ENCODE results near the gene PTTG1. TPM values are rescaled to one million over a fixed set of nuclear protein-coding genes. Genes with fewer than 3 reads are reported as not detected.

PTTG1 gene
- total and polyA plus RNA-seq, 2 experiments from 2014 or later = 69.8 to 246 TPM

GRCh38 chr5:160461378-160461777, 39.7 kb downstream of the PTTG1 start:
- no peak for TF ChIP-seq CTCF (IDR thresholded peaks at IDR 0.05; ENCODE audit: low read depth, low read length)
- no peaks in the 10 kb centered on the region for H3K27me3 ChIP-seq
- no peaks in the 10 kb centered on the region for H3K36me3 ChIP-seq

GRCh38 chr5:160462167-160462566, 40.5 kb downstream of the PTTG1 start:
- H3K9me3 ChIP-seq (ENCODE audit: low read depth) = no peaks in the 10 kb centered on the region
- no peaks in the 10 kb centered on the region for H3K36me3 ChIP-seq
- H3K27me3 ChIP-seq = no peaks in the 10 kb centered on the region
- H3K27ac ChIP-seq = no peak overlapping the region
- no peak for TF ChIP-seq CTCF (IDR thresholded peaks at IDR 0.05; ENCODE audit: low read depth, low read length)
- no peak for DNase-seq (ENCODE audit: low read depth in 1 of 2, low spot score in 1 of 2)
- H3K4me1 ChIP-seq (ENCODE audit: low read depth) = no peaks in the 10 kb centered on the region
- H3K4me3 ChIP-seq = no peak overlapping the region

More at GRCh38 chr5:160461378-160461777, 39.7 kb downstream of the PTTG1 start:
- Histone ChIP-seq H3K9me3 (ENCODE audit: low read depth) (no peaks in the 10 kb centered on the region), H3K27ac (no peak overlapping the region), H3K4me3 (no peak overlapping the region), H3K4me1 (ENCODE audit: low read depth) (no peaks in the 10 kb centered on the region)
- DNase-seq (ENCODE audit: low read depth in 1 of 2, low spot score in 1 of 2) = no peak

GRCh38 chr5:160463227-160463626, 41.6 kb downstream of the PTTG1 start:
- TF ChIP-seq CTCF (IDR thresholded peaks at IDR 0.05; ENCODE audit: low read depth, low read length) = no peak
- Histone ChIP-seq H3K4me3 (no peak overlapping the region), H3K27ac (no peak overlapping the region), H3K36me3 (no peaks in the 10 kb centered on the region), H3K27me3 (no peaks in the 10 kb centered on the region), H3K9me3 (ENCODE audit: low read depth) (no peaks in the 10 kb centered on the region), H3K4me1 (ENCODE audit: low read depth) (no peaks in the 10 kb centered on the region)
- no peak for DNase-seq (ENCODE audit: low read depth in 1 of 2, low spot score in 1 of 2)

- H3K4me3 ChIP-seq = no peak overlapping the region
- no peak overlapping the region for H3K27ac ChIP-seq
- TF ChIP-seq CTCF (IDR thresholded peaks at IDR 0.05; ENCODE audit: low read depth, low read length) = no peak
- no peaks in the 10 kb centered on the region for H3K4me1 ChIP-seq (ENCODE audit: low read depth)
- DNase-seq (ENCODE audit: low read depth in 1 of 2, low spot score in 1 of 2) = peak in 1 of 2 donors; percentile 70
- no peaks in the 10 kb centered on the region for H3K27me3 ChIP-seq
- H3K36me3 ChIP-seq = no peaks in the 10 kb centered on the region
- no peaks in the 10 kb centered on the region for H3K9me3 ChIP-seq (ENCODE audit: low read depth)
Observed at GRCh38 chr5:160463740-160464465, 42.2 kb downstream of the PTTG1 start.

- no peak overlapping the region for H3K4me3 ChIP-seq
- H3K27ac ChIP-seq = no peak overlapping the region
- no peaks in the 10 kb centered on the region for H3K4me1 ChIP-seq (ENCODE audit: low read depth)
- no peaks in the 10 kb centered on the region for H3K36me3 ChIP-seq
- TF ChIP-seq CTCF (IDR thresholded peaks at IDR 0.05; ENCODE audit: low read depth, low read length) = no peak
- DNase-seq (ENCODE audit: low read depth in 1 of 2, low spot score in 1 of 2) = no peak
- no peaks in the 10 kb centered on the region for H3K27me3 ChIP-seq
- no peaks in the 10 kb centered on the region for H3K9me3 ChIP-seq (ENCODE audit: low read depth)
Observed at GRCh38 chr5:160464466-160464797, 42.8 kb downstream of the PTTG1 start.
